A549 (cell line): ENCODE data around the gene HCN2.

Experiments used
- CEBPB ChIP-seq, 2 experiments: fragments of >200 bp in 1 of 2; sonication (Bioruptor Twin) in 1 of 2; formaldehyde crosslinking in 1 of 2; IDR thresholded peaks; 2 replicates each; pipeline ENCODE4 v1.6.1; 2012 to 2016
- MAZ ChIP-seq: fragments of 150-350 bp; IDR thresholded peaks from 2 replicates; pipeline ENCODE4 v1.6.1; 2014; ENCODE audit warnings: antibody characterized with exemption, low read depth, low read length, borderline replicate concordance
- POLR2A ChIP-seq: IDR thresholded peaks from 2 replicates; pipeline ENCODE4 v1.6.1; 2012; ENCODE audit warnings: mild to moderate bottlenecking, low read length
- SMC3 ChIP-seq: fragments of >200 bp; sonication (Bioruptor Twin); formaldehyde crosslinking; IDR thresholded peaks from 3 replicates; pipeline ENCODE4 v1.6.1; 2018; ENCODE audit warnings: inconsistent platforms
- TF ChIP-seq, protein P1 (sequence below): fragments of >200 bp; sonication (Bioruptor Twin); formaldehyde crosslinking; IDR thresholded peaks from 3 replicates; pipeline ENCODE4 v1.5.1; 2016

DNA sequence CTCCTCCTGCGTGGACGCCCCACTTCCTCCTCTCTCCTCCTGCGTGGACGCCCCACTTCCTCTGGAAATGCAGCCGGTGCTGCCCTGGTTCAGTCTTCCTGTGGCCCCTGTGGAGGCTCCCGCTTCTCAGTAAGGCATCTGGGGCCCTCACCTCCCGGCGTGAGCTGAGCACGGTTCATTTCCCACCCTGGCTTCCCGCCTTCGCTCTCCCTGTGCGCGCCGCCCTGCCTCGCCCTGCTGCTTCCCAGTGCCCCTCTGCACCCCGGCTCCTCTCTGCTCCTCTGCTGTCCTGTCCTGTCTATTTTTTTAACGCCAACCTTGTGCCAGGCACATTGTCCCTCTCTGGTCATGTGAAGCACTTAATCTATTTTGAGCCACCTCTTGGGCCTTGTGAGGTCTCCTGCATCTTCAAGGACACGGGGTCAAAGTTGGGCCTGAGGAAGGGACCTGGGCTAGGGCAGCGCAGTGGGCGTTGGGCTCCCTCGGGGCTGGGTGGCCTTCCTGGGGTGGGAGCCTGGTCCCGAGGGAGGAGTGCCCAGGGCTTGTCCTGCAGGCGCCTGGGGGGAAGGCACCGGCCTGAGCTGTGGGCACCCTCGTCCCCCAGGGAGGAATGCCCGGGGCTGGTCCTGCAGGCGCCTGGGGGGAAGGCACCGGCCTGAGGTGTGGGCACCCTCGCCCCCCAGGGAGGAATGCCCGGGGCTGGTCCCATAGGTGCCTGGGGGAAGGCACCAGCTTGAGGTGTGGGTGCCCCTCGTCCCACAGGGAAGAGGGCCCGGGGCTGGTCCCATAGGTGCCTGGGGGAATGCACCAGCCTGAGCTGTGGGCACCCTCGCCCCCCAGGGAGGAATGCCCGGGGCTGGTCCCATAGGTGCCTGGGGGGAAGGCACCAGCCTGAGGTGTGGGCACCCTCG, 13.0 kb downstream of the HCN2 start:
- TF ChIP-seq, protein P1, sequence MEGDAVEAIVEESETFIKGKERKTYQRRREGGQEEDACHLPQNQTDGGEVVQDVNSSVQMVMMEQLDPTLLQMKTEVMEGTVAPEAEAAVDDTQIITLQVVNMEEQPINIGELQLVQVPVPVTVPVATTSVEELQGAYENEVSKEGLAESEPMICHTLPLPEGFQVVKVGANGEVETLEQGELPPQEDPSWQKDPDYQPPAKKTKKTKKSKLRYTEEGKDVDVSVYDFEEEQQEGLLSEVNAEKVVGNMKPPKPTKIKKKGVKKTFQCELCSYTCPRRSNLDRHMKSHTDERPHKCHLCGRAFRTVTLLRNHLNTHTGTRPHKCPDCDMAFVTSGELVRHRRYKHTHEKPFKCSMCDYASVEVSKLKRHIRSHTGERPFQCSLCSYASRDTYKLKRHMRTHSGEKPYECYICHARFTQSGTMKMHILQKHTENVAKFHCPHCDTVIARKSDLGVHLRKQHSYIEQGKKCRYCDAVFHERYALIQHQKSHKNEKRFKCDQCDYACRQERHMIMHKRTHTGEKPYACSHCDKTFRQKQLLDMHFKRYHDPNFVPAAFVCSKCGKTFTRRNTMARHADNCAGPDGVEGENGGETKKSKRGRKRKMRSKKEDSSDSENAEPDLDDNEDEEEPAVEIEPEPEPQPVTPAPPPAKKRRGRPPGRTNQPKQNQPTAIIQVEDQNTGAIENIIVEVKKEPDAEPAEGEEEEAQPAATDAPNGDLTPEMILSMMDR = no peak
- no peak for TF ChIP-seq MAZ
- TF ChIP-seq POLR2A = no peak
- TF ChIP-seq CEBPB (IDR thresholded peaks at IDR 0.05) = no peak
- no peak for TF ChIP-seq SMC3
